BE2C (cell line): ENCODE results near the gene ALK.

Experiments used
- DNase-seq: peaks from one replicate; pipeline ENCODE4 v3.0.0-alpha.2; 2020
- H3K27me3 ChIP-seq: fragments of 250-450 bp; sonication (Bioruptor Pico); 2 replicates; pipeline ENCODE4 v1.5.1; 2020; ENCODE audit warnings: mild to moderate bottlenecking
- H3K36me3 ChIP-seq: fragments of 250-450 bp; sonication (Bioruptor Pico); 2 replicates; pipeline ENCODE4 v1.5.1; 2020; ENCODE audit warnings: mild to moderate bottlenecking
- H3K4me1 ChIP-seq: fragments of 250-450 bp; sonication (Bioruptor Pico); 2 replicates; pipeline ENCODE4 v1.5.1; 2020
- H3K4me3 ChIP-seq: 2 replicates; pipeline ENCODE4 v1.5.1; 2011; ENCODE audit warnings: low read depth, low read length
- H3K9me3 ChIP-seq: fragments of 250-450 bp; sonication (Bioruptor Pico); 2 replicates; pipeline ENCODE4 v1.5.1; 2020
- CTCF ChIP-seq: IDR thresholded peaks from 2 replicates; pipeline ENCODE4 v1.5.1; 2012; ENCODE audit warnings: mild to moderate bottlenecking, low read depth, low read length

ALK gene

GRCh38 chr2:29561181-29561580 is 360.2 kb downstream of the ALK start:
- Histone ChIP-seq H3K36me3 (no peaks in the 10 kb centered on the region), H3K9me3 (no peaks in the 10 kb centered on the region), H3K4me3 (no peak overlapping the region), H3K4me1 (peaks cover 10% of the 10 kb centered on the region), H3K27me3 (no peaks in the 10 kb centered on the region)
- TF ChIP-seq CTCF: no peak
- DNase-seq: no peak

- H3K4me3 ChIP-seq: no peak overlapping the region
- no peaks in the 10 kb centered on the region for H3K9me3 ChIP-seq
- H3K4me1 ChIP-seq: peaks cover 10% of the 10 kb centered on the region
- no peak for TF ChIP-seq CTCF
- H3K36me3 ChIP-seq: no peaks in the 10 kb centered on the region
- no peaks in the 10 kb centered on the region for H3K27me3 ChIP-seq
- no peak for DNase-seq
Measured at GRCh38 chr2:29560566-29560965, 360.8 kb downstream of the ALK start.

GRCh38 chr2:29560030-29560429 is 361.4 kb downstream of the ALK start:
- DNase-seq: no peak
- TF ChIP-seq CTCF: no peak
- peaks cover 10% of the 10 kb centered on the region for H3K4me1 ChIP-seq

GRCh38 chr2:29559578-29559977 is 361.8 kb downstream of the ALK start:
- H3K27me3 ChIP-seq: no peaks in the 10 kb centered on the region
- H3K36me3 ChIP-seq: no peaks in the 10 kb centered on the region
- no peak for TF ChIP-seq CTCF
- H3K4me1 ChIP-seq: peaks cover 10% of the 10 kb centered on the region
- no peaks in the 10 kb centered on the region for H3K9me3 ChIP-seq
- DNase-seq: no peak
- no peak overlapping the region for H3K4me3 ChIP-seq

More at GRCh38 chr2:29560030-29560429, 361.4 kb downstream of the ALK start:
- Histone ChIP-seq H3K27me3 (no peaks in the 10 kb centered on the region), H3K9me3 (no peaks in the 10 kb centered on the region), H3K4me3 (no peak overlapping the region), H3K36me3 (no peaks in the 10 kb centered on the region)

GRCh38 chr2:29558097-29558496 is 363.3 kb downstream of the ALK start:
- TF ChIP-seq CTCF: no peak
- H3K4me1 ChIP-seq: peaks cover 6% of the 10 kb centered on the region
- DNase-seq: no peak

GRCh38 chr2:29557268-29557667 is 364.1 kb downstream of the ALK start:
- Histone ChIP-seq H3K4me3 (no peak overlapping the region), H3K9me3 (no peaks in the 10 kb centered on the region), H3K36me3 (no peaks in the 10 kb centered on the region), H3K4me1 (no peaks in the 10 kb centered on the region), H3K27me3 (no peaks in the 10 kb centered on the region)
- no peak for DNase-seq
- no peak for TF ChIP-seq CTCF

More at GRCh38 chr2:29558097-29558496, 363.3 kb downstream of the ALK start:
- Histone ChIP-seq H3K36me3 (no peaks in the 10 kb centered on the region), H3K4me3 (no peak overlapping the region), H3K9me3 (no peaks in the 10 kb centered on the region), H3K27me3 (no peaks in the 10 kb centered on the region)
